GM23338 (cell line): ENCODE data around the gene DYTN. TPM values are rescaled to one million over a fixed set of nuclear protein-coding genes. Genes with fewer than 3 reads are reported as not detected.

Experiments
- ATAC-seq: fragments of 200-7000 bp; cut with Tn5 transposase; 3 replicates; pipeline ENCODE4 v1.9.1; 2020
- DNase-seq: peaks from one replicate; pipeline ENCODE4 v3.0.0-alpha.2; 2015; ENCODE audit warnings: low spot score
- H2AFZ ChIP-seq: fragments of 200-600 bp; sonication (generic); 2 replicates; pipeline ENCODE4 v1.8.0; 2016; ENCODE audit warnings: antibody characterized with exemption, mild to moderate bottlenecking, moderate library complexity
- H3F3A ChIP-seq: fragments of 200-600 bp; sonication (generic); replicated peaks from 2 replicates; pipeline ENCODE4 v1.8.0; 2017; ENCODE audit warnings: antibody characterized with exemption, mixed run types, low read depth
- H3K27ac ChIP-seq: fragments of 200-600 bp; sonication (generic); 2 replicates; pipeline ENCODE4 v1.6.1; 2016; ENCODE audit warnings: low read depth
- H3K27me3 ChIP-seq: fragments of 200-600 bp; sonication (generic); 2 replicates; pipeline ENCODE4 v1.8.0; 2016; ENCODE audit warnings: mild to moderate bottlenecking, mixed run types, moderate library complexity; ENCODE audit not compliant: insufficient read depth
- H3K36me3 ChIP-seq: fragments of 200-600 bp; sonication (generic); 2 replicates; pipeline ENCODE4 v1.8.0; 2016; ENCODE audit warnings: mild to moderate bottlenecking; ENCODE audit not compliant: insufficient read depth
- H3K4me1 ChIP-seq: fragments of 200-600 bp; sonication (generic); 2 replicates; pipeline ENCODE4 v1.8.0; 2016; ENCODE audit warnings: mild to moderate bottlenecking, moderate library complexity; ENCODE audit not compliant: insufficient read depth
- H3K4me2 ChIP-seq: fragments of 200-600 bp; sonication (generic); 2 replicates; pipeline ENCODE4 v1.7.1; 2017; ENCODE audit warnings: mixed run types
- H3K4me3 ChIP-seq: fragments of 200-600 bp; sonication (generic); 2 replicates; pipeline ENCODE4 v1.6.1; 2016; ENCODE audit warnings: mixed run types
- H3K79me2 ChIP-seq: fragments of 200-600 bp; sonication (generic); replicated peaks from 2 replicates; pipeline ENCODE4 v1.8.0; 2017; ENCODE audit warnings: mild to moderate bottlenecking; ENCODE audit not compliant: insufficient read depth
- H3K9me2 ChIP-seq: fragments of 200-600 bp; sonication (generic); 2 replicates; pipeline ENCODE4 v1.8.0; 2017; ENCODE audit not compliant: insufficient read depth
- H4K20me1 ChIP-seq: fragments of 200-600 bp; sonication (generic); replicated peaks from 2 replicates; pipeline ENCODE4 v1.8.0; 2017; ENCODE audit warnings: mild to moderate bottlenecking; ENCODE audit not compliant: insufficient read depth
- H3K27ac Mint-ChIP-seq: 2 replicates; pipeline ENCODE4 v1.8.0; 2020; ENCODE audit warnings: inconsistent platforms, mild to moderate bottlenecking, moderate library complexity, mixed read lengths
- H3K27me3 Mint-ChIP-seq: 3 replicates; pipeline ENCODE4 v1.8.0; 2022; ENCODE audit warnings: low read depth, mild to moderate bottlenecking, moderate library complexity, mixed read lengths, inconsistent platforms; ENCODE audit not compliant: insufficient read depth, poor library complexity
- H3K36me3 Mint-ChIP-seq: 3 replicates; pipeline ENCODE4 v1.8.0; 2021; ENCODE audit warnings: low read depth, mild to moderate bottlenecking, inconsistent platforms, moderate library complexity, mixed read lengths
- H3K4me1 Mint-ChIP-seq: 3 replicates; pipeline ENCODE4 v1.8.0; 2020; ENCODE audit warnings: mild to moderate bottlenecking, inconsistent platforms, mixed read lengths
- H3K4me3 Mint-ChIP-seq: 3 replicates; pipeline ENCODE4 v1.8.0; 2021; ENCODE audit warnings: moderate library complexity, mild to moderate bottlenecking, inconsistent platforms, mixed read lengths
- H3K9me3 Mint-ChIP-seq: 3 replicates; pipeline ENCODE4 v1.8.0; 2020; ENCODE audit warnings: moderate library complexity, mild to moderate bottlenecking, inconsistent platforms, mixed read lengths
- CREB1 ChIP-seq: fragments of 250-450 bp; sonication (Bioruptor Pico); IDR thresholded peaks from 2 replicates; pipeline ENCODE4 v1.5.0; 2020; ENCODE audit warnings: low read depth, mild to moderate bottlenecking, moderate library complexity
- CTCF ChIP-seq, 2 experiments: fragments of 200-600 bp in 1 of 2; sonication (generic) in 1 of 2; conservative IDR thresholded peaks; 2 replicates each; pipeline versions ENCODE4 v1.5.1 to v1.6.1; 2016 to 2017; ENCODE audit warnings: antibody characterized with exemption in 2 of 2, low read depth in 2 of 2, mild to moderate bottlenecking in 2 of 2, moderate library complexity in 1 of 2
- ETS1 ChIP-seq: IDR thresholded peaks from 2 replicates; pipeline ENCODE4 v1.6.1; 2016; ENCODE audit warnings: antibody characterized with exemption
- EZH2 ChIP-seq: fragments of 200-600 bp; sonication (generic); IDR thresholded peaks from one replicate; pipeline ENCODE4 v1.8.0; 2017; ENCODE audit warnings: antibody characterized with exemption, mild to moderate bottlenecking, low read depth; ENCODE audit not compliant: unreplicated experiment
- EZH2phosphoT487 ChIP-seq: fragments of 200-600 bp; sonication (generic); IDR thresholded peaks from one replicate; pipeline ENCODE4 v1.8.1; 2018; ENCODE audit warnings: antibody characterized with exemption; ENCODE audit not compliant: unreplicated experiment
- JUNB ChIP-seq: IDR thresholded peaks from one replicate; pipeline ENCODE4 v1.6.1; 2016; ENCODE audit warnings: antibody characterized with exemption; ENCODE audit not compliant: unreplicated experiment
- NANOG ChIP-seq: IDR thresholded peaks from 2 replicates; pipeline ENCODE4 v1.6.1; 2016; ENCODE audit warnings: antibody characterized with exemption, borderline replicate concordance
- POLR2AphosphoS5 ChIP-seq: IDR thresholded peaks from 2 replicates; pipeline ENCODE4 v1.6.1; 2016; ENCODE audit warnings: antibody characterized with exemption, low read depth
- REST ChIP-seq: IDR thresholded peaks from one replicate; pipeline ENCODE4 v1.6.1; 2018; ENCODE audit warnings: antibody characterized with exemption; ENCODE audit not compliant: unreplicated experiment
- STAT1 ChIP-seq: IDR thresholded peaks from one replicate; pipeline ENCODE4 v1.6.1; 2016; ENCODE audit warnings: antibody characterized with exemption; ENCODE audit not compliant: unreplicated experiment
- ZNF114 ChIP-seq: fragments of 250-450 bp; sonication (Bioruptor Pico); IDR thresholded peaks from 2 replicates; pipeline ENCODE4 v1.5.0; 2020; ENCODE audit warnings: mild to moderate bottlenecking, moderate library complexity
- ZNF331 ChIP-seq: fragments of 250-450 bp; sonication (Bioruptor Pico); IDR thresholded peaks from 2 replicates; pipeline ENCODE4 v1.5.0; 2020; ENCODE audit warnings: low read depth, mild to moderate bottlenecking, moderate library complexity
- ZNF462 ChIP-seq: fragments of 250-450 bp; sonication (Bioruptor Pico); IDR thresholded peaks from 2 replicates; pipeline ENCODE4 v1.5.0; 2020; ENCODE audit warnings: mild to moderate bottlenecking, moderate library complexity
- polyA plus RNA-seq: library from polyadenylated mRNA; unstranded; fragments of >200 nt; fragmentation: Nextera tagmentation; extraction: Ambion mirVana; gene quantifications from 2 replicates; pipeline ENCODE4 v1.2.1, GENCODE V29; 2016
- total RNA-seq: library from RNA; depleted of rRNA; stranded (reverse); fragments of >200 nt; shearing (Covaris generic); gene quantifications from 2 replicates; pipeline ENCODE4 v1.2.3, GENCODE V29; 2014

Gene DYTN
- total and polyA plus RNA-seq, 2 experiments from 2014 or later, result not detected

GRCh38 chr2:206635015-206635414, 83.2 kb downstream of the DYTN start:
- no peaks in the 10 kb centered on the region for H3F3A ChIP-seq
- no peak overlapping the region for H3K4me2 ChIP-seq
- no peak overlapping the region for H3K4me3 ChIP-seq
- H3K9me2 ChIP-seq, result no peaks in the 10 kb centered on the region
- H3K4me1 ChIP-seq, result peaks cover 4% of the 10 kb centered on the region
- H3K27me3 ChIP-seq, result peaks cover 10% of the 10 kb centered on the region
- H3K36me3 ChIP-seq, result no peaks in the 10 kb centered on the region
- no peaks in the 10 kb centered on the region for H3K79me2 ChIP-seq
- no peak overlapping the region for H2AFZ ChIP-seq
- no peak for ATAC-seq
- Mint-ChIP-seq H3K4me1 (no peaks in the 10 kb centered on the region; the same call in 2 of the 3 replicates), H3K4me3 (no peak overlapping the region), H3K36me3 (no peaks in the 10 kb centered on the region), H3K27me3 (peaks cover 3% of the 10 kb centered on the region), H3K27ac (no peak overlapping the region), H3K9me3 (no peaks in the 10 kb centered on the region)
- H3K27ac ChIP-seq, result no peak overlapping the region
- H4K20me1 ChIP-seq, result no peaks in the 10 kb centered on the region
- no peak for DNase-seq
- no peak for TF ChIP-seq ZNF462 (CRISPR knock-in tag)
- TF ChIP-seq CTCF (conservative IDR thresholded peaks at IDR 0.05; ENCODE audit: low read depth in 2 of 2), result no peak
- TF ChIP-seq CREB1 (CRISPR knock-in tag), result no peak
- no peak for TF ChIP-seq POLR2AphosphoS5
- no peak for TF ChIP-seq REST
- no peak for TF ChIP-seq EZH2phosphoT487
- no peak for TF ChIP-seq STAT1
- no peak for TF ChIP-seq EZH2
- TF ChIP-seq ZNF331 (CRISPR knock-in tag), result no peak
- no peak for TF ChIP-seq ZNF114 (CRISPR knock-in tag)
- no peak for TF ChIP-seq NANOG
- no peak for TF ChIP-seq JUNB
- no peak for TF ChIP-seq ETS1
